Pons (tissue), 1 donor: Measurements from ENCODE around the gene GTPBP3.

Experiments
- DNase-seq: peaks from one replicate; pipeline ENCODE4 v3.0.0-alpha.2; 2016; ENCODE audit warnings: low spot score

GTPBP3 gene

GRCh38 chr19:17385878-17386611 lies 48.7 kb downstream of the GTPBP3 start:
- DNase-seq, result no peak

GRCh38 chr19:17389288-17389687 lies 51.9 kb downstream of the GTPBP3 start:
- DNase-seq, result no peak

GRCh38 chr19:17389957-17390664 lies 52.8 kb downstream of the GTPBP3 start:
- no peak for DNase-seq

- DNase-seq, result peak; percentile 76
Measured at GRCh38 chr19:17390665-17391370, 53.5 kb downstream of the GTPBP3 start.

GRCh38 chr19:17391371-17392151 lies 54.2 kb downstream of the GTPBP3 start:
- peak; percentile 29 for DNase-seq
